Adrenal gland (tissue), 12 donors: ENCODE measurements around the gene SALL3. TPM values are rescaled to one million over a fixed set of nuclear protein-coding genes. Genes with fewer than 3 reads are reported as not detected.
"Not testable (repeated sequence)": the region's sequence is repeated elsewhere in the genome, so short reads cannot be mapped to it uniquely, and the experiment has no call there.

Experiments used
- DNase-seq, 7 donors: peaks; one replicate each; pipeline ENCODE4 v3.0.0-alpha.2; 2019 to 2020
- H3K27ac ChIP-seq, 5 donors: fragments of 200-600 bp; sonication (generic) in 4 of 5; 1 replicate in 3 of 5; 2 replicates in 2 of 5; pipeline versions ENCODE4 v1.5.1 to v1.8.0; 2016 to 2020; ENCODE audit warnings: mild to moderate bottlenecking in 1 of 5
- H3K27me3 ChIP-seq: fragments of 200-600 bp; 2 replicates; pipeline ENCODE4 v1.8.0; 2021
- H3K36me3 ChIP-seq, 2 donors: fragments of 200-600 bp; replicated peaks in 1 of 2; 1 replicate in 1 of 2; 2 replicates in 1 of 2; pipeline versions ENCODE4 v1.5.1 to v1.8.0; 2018 to 2022
- H3K4me1 ChIP-seq, 2 donors: fragments of 200-600 bp; replicated peaks in 1 of 2; 1 replicate in 1 of 2; 2 replicates in 1 of 2; pipeline versions ENCODE4 v1.5.1 to v1.8.0; 2018 to 2021
- H3K4me3 ChIP-seq, 4 donors: fragments of 200-600 bp; sonication (generic) in 3 of 4; one replicate each; pipeline ENCODE4 v1.5.1; 2016 to 2018
- H3K9me3 ChIP-seq, 3 donors: fragments of 200-600 bp; sonication (generic) in 1 of 3; replicated peaks in 1 of 3; 1 replicate in 2 of 3; 2 replicates in 1 of 3; pipeline versions ENCODE4 v1.5.1 to v1.8.0; 2016 to 2021
- CTCF ChIP-seq, 6 experiments: fragments of 450-650 bp in 4 of 6; fragments of 200-600 bp in 2 of 6; sonication (generic) in 1 of 6; IDR thresholded peaks; 1 replicate in 5 of 6; 2 replicates in 1 of 6; pipeline versions ENCODE4 v1.5.1 to v1.8.0; 2016 to 2021; ENCODE audit warnings: antibody characterized with exemption in 6 of 6, mild to moderate bottlenecking in 2 of 6, moderate library complexity in 1 of 6
- POLR2A ChIP-seq, 2 donors: fragments of 450-650 bp; IDR thresholded peaks; one replicate each; pipeline ENCODE4 v1.6.1; 2017; ENCODE audit warnings: antibody characterized with exemption in 2 of 2, mild to moderate bottlenecking in 2 of 2, moderate library complexity in 1 of 2
- WGBS, 4 donors: extraction: QIAGEN DNeasy Blood & Tissue Kit in 2 of 4; methylation state at CpG; one replicate each; pipeline versions ENCODE4 v1.1.5 to v1.1.7; 2013 to 2017; 5-methylcytosine and 5-hydroxymethylcytosine counted together
- intact Hi-C, 2 donors: fragments of 100-400 bp; cut with DNase I; formaldehyde crosslinking; loops; one replicate each; pipeline versions ENCODE4 v1.14.1 to v1.15.0; 2022 to 2023
- polyA plus RNA-seq, 3 donors: library from polyadenylated mRNA; stranded (reverse); fragments of 200-250 nt in 2 of 3; fragments of 350-450 nt in 1 of 3; fragmentation: Illumina TruSeq in 1 of 3; extraction: RNeasy Lipid Tissue Mini Kit (QIAGEN cat#74804) in 1 of 3; gene quantifications; one replicate each; pipeline ENCODE4 v1.2.3, GENCODE V29; 2013 to 2014
- total RNA-seq, 9 donors: library from RNA; depleted of rRNA in 4 of 9; stranded (reverse); fragments of >200 nt in 4 of 9; fragments of 120-200 nt in 1 of 9; fragmentation: NEBNext Ultra II Directional in 1 of 9; extraction: Animal tissue kit (Norgen Biotek cat#: 25700) in 1 of 9; gene quantifications; one replicate each; pipeline versions ENCODE4 v1.1.0 to v1.2.4, GENCODE V29; 2013 to 2023
- donor health status: healthy with polysubstance abuse.
- donor health status: Bipolar disorder and iron deficiency.
- donor health status: DM: yes; HTN: yes; CAD: no.
- donor health status: DM: no; HTN: no; CAD: no.
- donor health status: DM: no; HTN: no; CAD: no.
- donor health status: DM: yes; HTN: yes; CAD: no.

The SALL3 gene
- total and polyA plus RNA-seq, 12 donors = 0.11 TPM; not detected in 11

GRCh38 chr18:78957140-78957539, 22.5 kb upstream of the SALL3 start:
- intact Hi-C loops = no loop called here
- no peak overlapping the region for H3K27ac ChIP-seq
- H3K27me3 ChIP-seq = no peaks in the 10 kb centered on the region
- no peak for TF ChIP-seq CTCF (IDR thresholded peaks at IDR 0.05)
- no peak for TF ChIP-seq POLR2A (IDR thresholded peaks at IDR 0.05)
- no peaks in the 10 kb centered on the region for H3K9me3 ChIP-seq
- H3K4me3 ChIP-seq = no peak overlapping the region
- H3K4me1 ChIP-seq = no peaks in the 10 kb centered on the region
- H3K36me3 ChIP-seq = no peaks in the 10 kb centered on the region
- DNase-seq = no peak
- 85 to 89% (median 88%) methylated on average over 8 to 14 of the region's 14 CpGs for WGBS, 4 donors

DNA sequence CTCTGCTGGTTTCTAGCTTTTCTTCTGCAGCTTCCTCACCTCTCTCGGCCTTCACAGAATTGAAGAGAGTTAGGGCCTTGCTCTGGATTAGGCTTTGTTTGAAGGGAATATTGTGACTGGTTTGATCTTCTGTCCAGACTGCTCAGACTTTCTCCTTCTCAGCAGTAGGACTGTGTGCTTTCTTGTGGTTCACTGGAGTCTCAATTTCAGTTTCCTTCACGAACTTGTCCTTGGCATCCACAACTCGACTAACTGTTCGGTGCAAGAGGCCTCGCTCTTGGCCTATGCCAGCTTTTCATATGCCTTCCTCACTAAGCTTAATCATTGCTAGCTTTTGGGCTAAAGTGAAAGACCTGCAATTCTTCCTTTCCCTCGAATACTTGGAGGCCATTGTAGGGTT, 18.9 kb upstream of the SALL3 start:
- H3K4me1 ChIP-seq = no peaks in the 10 kb centered on the region
- intact Hi-C loops = no loop called here
- no peak for DNase-seq
- H3K27ac ChIP-seq = no peak overlapping the region
- TF ChIP-seq POLR2A (IDR thresholded peaks at IDR 0.05) (no peak), CTCF (IDR thresholded peaks at IDR 0.05) (no peak)
- H3K9me3 ChIP-seq = no peaks in the 10 kb centered on the region
- 76 to 82% (median 79%) methylated on average over 6 of the region's 6 CpGs for WGBS, 4 donors
- no peaks in the 10 kb centered on the region for H3K36me3 ChIP-seq
- no peak overlapping the region for H3K4me3 ChIP-seq
- no peaks in the 10 kb centered on the region for H3K27me3 ChIP-seq

- Histone ChIP-seq H3K9me3 (no peaks in the 10 kb centered on the region), H3K27me3 (no peaks in the 10 kb centered on the region), H3K27ac (no peak overlapping the region), H3K4me1 (no peaks in the 10 kb centered on the region), H3K36me3 (no peaks in the 10 kb centered on the region), H3K4me3 (no peak overlapping the region)
- DNase-seq = no peak
- intact Hi-C loops = no loop called here
- 74 to 84% (median 79%) methylated on average over 7 of the region's 7 CpGs for WGBS, 4 donors
- no peak for TF ChIP-seq CTCF (IDR thresholded peaks at IDR 0.05)
These were observed 17.5 kb upstream of the SALL3 start for GRCh38 chr18:78962098-78962497.

- H3K9me3 ChIP-seq, H3K27ac ChIP-seq, H3K36me3 ChIP-seq, H3K4me1 ChIP-seq, intact Hi-C loops, H3K27me3 ChIP-seq, H3K4me3 ChIP-seq: not testable (repeated sequence)
- peak in 1 of 7 donors; percentile 14 for DNase-seq
- 77 to 93% (median 89%) methylated on average over 9 to 24 of the region's 24 CpGs for WGBS, 4 donors
These were observed 14.9 kb upstream of the SALL3 start for GRCh38 chr18:78964727-78965126.

DNA sequence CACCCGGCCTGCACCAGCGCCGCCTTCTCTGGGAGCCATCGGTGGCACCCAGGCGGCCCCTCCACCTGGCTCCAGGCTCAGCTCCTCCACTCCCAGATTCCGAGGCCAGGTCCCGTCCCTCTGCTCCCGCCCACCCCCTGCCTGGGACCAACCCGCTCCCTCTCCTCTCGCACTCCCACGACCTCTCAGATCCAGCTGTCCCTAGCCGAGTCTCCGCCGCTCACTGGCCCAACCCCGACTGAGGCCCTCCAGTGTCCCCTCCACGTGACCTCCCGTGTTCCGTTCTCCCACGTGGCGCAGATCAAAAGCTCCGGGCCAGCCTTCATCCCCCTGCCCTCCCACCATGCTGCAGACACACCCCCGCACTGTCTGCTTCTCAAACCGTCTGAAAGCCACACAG, 14.4 kb upstream of the SALL3 start:
- TF ChIP-seq POLR2A (IDR thresholded peaks at IDR 0.05) = no peak
- 68 to 81% (median 76%) methylated on average over 23 of the region's 23 CpGs for WGBS, 4 donors
- Histone ChIP-seq H3K27ac (no peak overlapping the region), H3K27me3 (no peaks in the 10 kb centered on the region), H3K4me3 (no peak overlapping the region), H3K9me3 (no peaks in the 10 kb centered on the region), H3K4me1 (no peaks in the 10 kb centered on the region), H3K36me3 (no peaks in the 10 kb centered on the region)
- DNase-seq = peak in 1 of 7 donors; percentile 13
- intact Hi-C loops = no loop called here
